Left cardiac atrium (tissue), 2 donors: ENCODE data around the gene GALNT1. TPM values are rescaled to one million over a fixed set of nuclear protein-coding genes. Genes with fewer than 3 reads are reported as not detected.

Experiments used
- microRNA-seq, 2 donors: library from miRNA; unstranded; fragments of <30 nt; microRNA quantifications; one replicate each; pipeline ENCODE4 v1.2.0, GENCODE V29; 2020
- total RNA-seq, 2 donors: library from RNA; stranded (reverse); fragmentation: NEBNext Ultra II Directional; extraction: Animal tissue kit (Norgen Biotek cat#: 25700); gene quantifications; one replicate each; pipeline ENCODE4 v1.2.1, GENCODE V29; 2021
- donor health status: DM: no; HTN: yes; CAD: no; lungs with severe emphysema.
- donor health status: DM: yes; HTN: yes; CAD: no.

GALNT1 gene
- total RNA-seq, 2 donors from 2014 or later = 54.1 to 58.5 TPM

Small RNAs within 50 kb of the gene (microRNA-seq; reads per million reads assigned to microRNA genes)
- gene MIR3975 = 0 reads per million in 2 donors

Other genes with a start within 250 kb of the GALNT1 start
- gene ZNF24, start 237.3 kb upstream of the GALNT1 start, total RNA-seq = 10 to 100 TPM; 43.5 to 51.1 TPM
- 1 to 10 TPM in 1 of 2 donors, under 1 TPM in 1; 0.97 to 1.0 TPM for gene ZNF396, start 204.4 kb upstream of the GALNT1 start, total RNA-seq
- 10 to 100 TPM; 22.9 to 23.5 TPM for gene INO80C, start 83.8 kb upstream of the GALNT1 start, total RNA-seq